ENCODE data around the gene FAF1. TPM values are rescaled to one million over a fixed set of nuclear protein-coding genes. Genes with fewer than 3 reads are reported as not detected.
"Not testable (repeated sequence)": the region's sequence is repeated elsewhere in the genome, so short reads cannot be mapped to it uniquely, and the experiment has no call there.

FAF1 gene
- total RNA-seq, 2 experiments from 2014 or later = 42.3 to 114 TPM

DNA sequence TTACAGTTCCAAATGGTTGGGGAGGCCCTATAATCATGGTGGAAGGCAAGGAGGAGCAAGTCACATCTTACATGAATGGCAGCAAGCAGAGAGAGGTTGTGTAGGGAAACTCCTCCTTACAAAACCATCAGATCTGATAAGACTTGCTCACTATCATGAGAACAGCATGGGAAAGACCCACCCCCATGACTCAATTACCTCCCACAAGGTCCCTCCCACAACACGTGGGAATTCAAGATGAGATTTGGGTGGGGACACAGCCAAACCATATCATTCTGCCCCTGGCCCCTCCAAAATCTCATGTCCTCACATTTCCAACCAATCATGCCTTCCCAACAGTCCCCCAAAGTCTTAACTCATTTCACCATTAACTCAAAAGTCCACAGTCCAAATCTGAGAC, 205.3 kb downstream of the FAF1 start:
- intact Hi-C loops (cut with micrococcal nuclease; ENCODE audit: unreplicated experiment) = loop anchor here (5.0 kb wide), 1 partner anchor 928 kb away; no protein-coding TSS in a partner anchor

GRCh38 chr1:50750021-50750619, 209.9 kb downstream of the FAF1 start:
- CTCF ChIA-PET (ENCODE audit: unreplicated experiment) = no interaction called here
- H3K27ac ChIP-seq (ENCODE audit: low read depth, low read length, poor library complexity, severe bottlenecking) = no peak overlapping the region
- peak; percentile 35 for DNase-seq (ENCODE audit: low spot score)

More for the DNA sequence above, 205.3 kb downstream of the FAF1 start:
- H3K9me2 ChIP-seq (ENCODE audit: insufficient read depth, low read length); BruUV-seq (replicated peaks); H3K9me3 ChIP-seq (ENCODE audit: low read length); DNase-seq (ENCODE audit: low spot score); POLR2A ChIA-PET; CTCF ChIA-PET (ENCODE audit: unreplicated experiment); H3K79me2 ChIP-seq (ENCODE audit: insufficient read depth, low read depth, low read length); H3K4me2 ChIP-seq (ENCODE audit: low read length); H3K4me3 ChIP-seq (ENCODE audit: low read depth, low read length, poor library complexity, severe bottlenecking); H3K27ac ChIP-seq (ENCODE audit: low read depth, low read length, poor library complexity, severe bottlenecking); H3K4me1 ChIP-seq (ENCODE audit: insufficient read depth, low read length, poor library complexity, severe bottlenecking); H2AFZ ChIP-seq (ENCODE audit: low read length); H4K20me1 ChIP-seq (ENCODE audit: insufficient read depth, low read length): not testable (repeated sequence)
- peaks cover 22% of the 10 kb centered on the region for H3K36me3 ChIP-seq (ENCODE audit: insufficient read depth, low read length)

GRCh38 chr1:50747394-50747793, 212.7 kb downstream of the FAF1 start:
- no peaks in the 10 kb centered on the region for H3K9me2 ChIP-seq (ENCODE audit: insufficient read depth, low read length)
- no peak overlapping the region for H3K4me3 ChIP-seq (ENCODE audit: low read depth, low read length, poor library complexity, severe bottlenecking)
- H3K9me3 ChIP-seq (ENCODE audit: low read length) = 0 out of 2 replicates have a peak, but pooled peaks cover 5% of the 10 kb centered on the region
- POLR2A ChIA-PET = no interaction called here
- H3K27ac ChIP-seq (ENCODE audit: low read depth, low read length, poor library complexity, severe bottlenecking) = no peak overlapping the region
- no peaks in the 10 kb centered on the region for H4K20me1 ChIP-seq (ENCODE audit: insufficient read depth, low read length)
- H2AFZ ChIP-seq (ENCODE audit: low read length) = no peak overlapping the region
- no peak for DNase-seq (ENCODE audit: low spot score)
- intact Hi-C loops (cut with micrococcal nuclease; ENCODE audit: unreplicated experiment) = no loop called here
- H3K36me3 ChIP-seq (ENCODE audit: insufficient read depth, low read length) = peaks cover 43% of the 10 kb centered on the region
- CTCF ChIA-PET (ENCODE audit: unreplicated experiment) = no interaction called here
- no peaks in the 10 kb centered on the region for H3K79me2 ChIP-seq (ENCODE audit: insufficient read depth, low read depth, low read length)
- H3K4me2 ChIP-seq (ENCODE audit: low read length) = no peak overlapping the region
- H3K4me1 ChIP-seq (ENCODE audit: insufficient read depth, low read length, poor library complexity, severe bottlenecking) = no peaks in the 10 kb centered on the region
- no TSS peak for BruUV-seq (replicated peaks)
- TF ChIP-seq EZH2phosphoT487 (IDR thresholded peaks at IDR 0.05; ENCODE audit: borderline replicate concordance, low read depth, low read length) = no peak
- TF ChIP-seq, protein P1, sequence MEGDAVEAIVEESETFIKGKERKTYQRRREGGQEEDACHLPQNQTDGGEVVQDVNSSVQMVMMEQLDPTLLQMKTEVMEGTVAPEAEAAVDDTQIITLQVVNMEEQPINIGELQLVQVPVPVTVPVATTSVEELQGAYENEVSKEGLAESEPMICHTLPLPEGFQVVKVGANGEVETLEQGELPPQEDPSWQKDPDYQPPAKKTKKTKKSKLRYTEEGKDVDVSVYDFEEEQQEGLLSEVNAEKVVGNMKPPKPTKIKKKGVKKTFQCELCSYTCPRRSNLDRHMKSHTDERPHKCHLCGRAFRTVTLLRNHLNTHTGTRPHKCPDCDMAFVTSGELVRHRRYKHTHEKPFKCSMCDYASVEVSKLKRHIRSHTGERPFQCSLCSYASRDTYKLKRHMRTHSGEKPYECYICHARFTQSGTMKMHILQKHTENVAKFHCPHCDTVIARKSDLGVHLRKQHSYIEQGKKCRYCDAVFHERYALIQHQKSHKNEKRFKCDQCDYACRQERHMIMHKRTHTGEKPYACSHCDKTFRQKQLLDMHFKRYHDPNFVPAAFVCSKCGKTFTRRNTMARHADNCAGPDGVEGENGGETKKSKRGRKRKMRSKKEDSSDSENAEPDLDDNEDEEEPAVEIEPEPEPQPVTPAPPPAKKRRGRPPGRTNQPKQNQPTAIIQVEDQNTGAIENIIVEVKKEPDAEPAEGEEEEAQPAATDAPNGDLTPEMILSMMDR (conservative IDR thresholded peaks at IDR 0.05; ENCODE audit: low read length) = no peak

More at GRCh38 chr1:50750021-50750619, 209.9 kb downstream of the FAF1 start:
- POLR2A ChIA-PET = interaction anchor here (0.5 to 0.7 kb wide), 2 partner anchors 27 to 129 kb away, joined by 4 to 5 read pairs; no protein-coding TSS in a partner anchor
- Histone ChIP-seq H3K9me3 (ENCODE audit: low read length) (no peaks in the 10 kb centered on the region), H3K4me1 (ENCODE audit: insufficient read depth, low read length, poor library complexity, severe bottlenecking) (no peaks in the 10 kb centered on the region), H3K4me3 (ENCODE audit: low read depth, low read length, poor library complexity, severe bottlenecking) (no peak overlapping the region), H3K36me3 (ENCODE audit: insufficient read depth, low read length) (peaks cover 26% of the 10 kb centered on the region), H2AFZ (ENCODE audit: low read length) (no peak overlapping the region), H3K79me2 (ENCODE audit: insufficient read depth, low read depth, low read length) (no peaks in the 10 kb centered on the region), H3K4me2 (ENCODE audit: low read length) (no peak overlapping the region), H4K20me1 (ENCODE audit: insufficient read depth, low read length) (no peaks in the 10 kb centered on the region), H3K9me2 (ENCODE audit: insufficient read depth, low read length) (no peaks in the 10 kb centered on the region)
- TF ChIP-seq EZH2phosphoT487 (IDR thresholded peaks at IDR 0.05; ENCODE audit: borderline replicate concordance, low read depth, low read length) = no peak
- TF ChIP-seq, protein P1 (conservative IDR thresholded peaks at IDR 0.05; ENCODE audit: low read length) = peak; percentile 83
- BruUV-seq (replicated peaks) = no TSS peak
- intact Hi-C loops (cut with micrococcal nuclease; ENCODE audit: unreplicated experiment) = no loop called here

Data from OCI-LY7 (cell line).